H1 (cell line): ENCODE measurements around the gene BMP4. TPM values are rescaled to one million over a fixed set of nuclear protein-coding genes. Genes with fewer than 3 reads are reported as not detected.

Experiments used
- CTCF ChIA-PET: fragments of 300-600 bp; sonication (Branson Sonifier 250); formaldehyde crosslinking; loops from one replicate; lab custom pipeline; 2021; ENCODE audit not compliant: partially characterized antibody; lab: Charles Lee
- POLR2A ChIA-PET: fragments of 300-600 bp; sonication (Branson Sonifier 250); formaldehyde crosslinking; loops from one replicate; lab custom pipeline; 2021; ENCODE audit warnings: inconsistent platforms; ENCODE audit not compliant: partially characterized antibody; lab: Charles Lee
- DNase-seq, 2 experiments: peaks; one replicate each; pipeline versions ENCODE4 v3.0.0 to v3.0.0-alpha.2; 2010 to 2022; ENCODE audit warnings: low spot score in 2 of 2, low read depth in 1 of 2, mixed read lengths in 1 of 2
- FAIRE-seq: peaks from 2 replicates; lab custom pipeline; 2011; peaks lifted over from hg19 to GRCh38; lab: Jason Lieb, UNC
- H2AFZ ChIP-seq: 2 replicates; pipeline ENCODE4 v1.8.1; 2012; ENCODE audit warnings: low read length, inconsistent platforms
- H2AK5ac ChIP-seq: 2 replicates; pipeline ENCODE4 v1.6.1; 2013; ENCODE audit warnings: low read depth, low read length
- H2BK120ac ChIP-seq: replicated peaks from 2 replicates; pipeline ENCODE3; 2013; ENCODE audit warnings: low read depth, low read length, inconsistent platforms
- H2BK12ac ChIP-seq: 2 replicates; pipeline ENCODE4 v1.6.1; 2013; ENCODE audit warnings: low read depth, low read length
- H2BK15ac ChIP-seq: 2 replicates; pipeline ENCODE4 v1.6.1; 2013; ENCODE audit warnings: low read length
- H2BK20ac ChIP-seq: 2 replicates; pipeline ENCODE4 v1.6.1; 2013; ENCODE audit warnings: low read length
- H2BK5ac ChIP-seq: 2 replicates; pipeline ENCODE4 v1.6.1; 2013; ENCODE audit warnings: low read depth, low read length
- H3K14ac ChIP-seq: 2 replicates; pipeline ENCODE4 v1.6.1; 2013; ENCODE audit warnings: inconsistent platforms; ENCODE audit not compliant: insufficient read length
- H3K18ac ChIP-seq: 2 replicates; pipeline ENCODE4 v1.6.1; 2013; ENCODE audit warnings: low read length; ENCODE audit errors: extremely low read depth
- H3K23ac ChIP-seq: 2 replicates; pipeline ENCODE4 v1.6.1; 2013; ENCODE audit warnings: inconsistent platforms; ENCODE audit not compliant: insufficient read length
- H3K23me2 ChIP-seq: 2 replicates; pipeline ENCODE4 v1.6.1; 2013; ENCODE audit warnings: low read depth, low read length
- H3K27ac ChIP-seq: 2 replicates; pipeline ENCODE4 v1.6.1; 2011; ENCODE audit warnings: low read depth, low read length, inconsistent platforms
- H3K27me3 ChIP-seq, 4 experiments: replicated peaks in 1 of 4; 1 replicate in 1 of 4; 2 replicates in 3 of 4; pipeline versions ENCODE4 v1.6.1 to v1.8.1; 2011 to 2013; ENCODE audit warnings: low read length in 3 of 4, mild to moderate bottlenecking in 3 of 4, inconsistent platforms in 2 of 4, mixed read lengths in 2 of 4, moderate library complexity in 1 of 4; ENCODE audit not compliant: control insufficient read depth in 3 of 4, insufficient read depth in 3 of 4; ENCODE audit errors: extremely low read depth in 1 of 4
- H3K36me3 ChIP-seq, 4 experiments: 2 replicates each; pipeline versions ENCODE4 v1.6.1 to v1.8.1; 2011 to 2013; ENCODE audit warnings: mild to moderate bottlenecking in 4 of 4, low read length in 3 of 4, moderate library complexity in 2 of 4, control low read depth in 1 of 4, inconsistent platforms in 1 of 4; ENCODE audit not compliant: insufficient read depth in 4 of 4, control insufficient read depth in 2 of 4
- H3K4ac ChIP-seq: replicated peaks from 2 replicates; pipeline ENCODE3; 2013; ENCODE audit warnings: low read length, low read depth, mixed read lengths, inconsistent platforms; ENCODE audit not compliant: insufficient read length
- H3K4me1 ChIP-seq, 4 experiments: replicated peaks in 1 of 4; 1 replicate in 1 of 4; 2 replicates in 3 of 4; pipeline versions ENCODE4 v1.6.1 to v1.8.1; 2011 to 2013; ENCODE audit warnings: low read length in 3 of 4, inconsistent platforms in 2 of 4, mixed read lengths in 1 of 4; ENCODE audit not compliant: insufficient read depth in 4 of 4, control insufficient read depth in 3 of 4
- H3K4me2 ChIP-seq, 2 experiments: 2 replicates each; pipeline versions ENCODE4 v1.6.1 to v1.8.1; 2011 to 2013; ENCODE audit warnings: low read depth in 2 of 2, low read length in 2 of 2, control low read depth in 1 of 2, inconsistent platforms in 1 of 2, mild to moderate bottlenecking in 1 of 2; ENCODE audit not compliant: insufficient read depth in 1 of 2
- H3K4me3 ChIP-seq, 4 experiments: fragments of 200-600, 300-600 bp in 1 of 4; sonication (generic), shearing (Covaris generic), sonication (Bioruptor Twin) in 1 of 4; 2 replicates each; pipeline versions ENCODE4 v1.5.1 to v1.8.1; 2011 to 2016; ENCODE audit warnings: low read length in 4 of 4, low read depth in 3 of 4, control low read depth in 2 of 4, inconsistent platforms in 2 of 4, mild to moderate bottlenecking in 2 of 4, mixed read lengths in 1 of 4, moderate library complexity in 1 of 4; ENCODE audit not compliant: insufficient read depth in 2 of 4; ENCODE audit errors: extremely low read depth in 1 of 4
- H3K56ac ChIP-seq: replicated peaks from 2 replicates; pipeline ENCODE3; 2013; ENCODE audit warnings: low read depth, mild to moderate bottlenecking, mixed read lengths, low read length, inconsistent platforms; ENCODE audit not compliant: insufficient read length
- H3K79me1 ChIP-seq: 2 replicates; pipeline ENCODE4 v1.6.1; 2013; ENCODE audit warnings: low read depth, low read length, control low read depth
- H3K79me2 ChIP-seq, 2 experiments: 2 replicates each; pipeline versions ENCODE4 v1.6.1 to v1.8.1; 2012 to 2013; ENCODE audit warnings: low read length in 2 of 2, mild to moderate bottlenecking in 2 of 2, inconsistent platforms in 1 of 2; ENCODE audit not compliant: insufficient read depth in 2 of 2, control insufficient read depth in 1 of 2
- H3K9ac ChIP-seq, 4 experiments: replicated peaks in 1 of 4; 1 replicate in 1 of 4; 2 replicates in 3 of 4; pipeline versions ENCODE4 v1.6.1 to v1.8.1; 2011 to 2013; ENCODE audit warnings: low read depth in 3 of 4, low read length in 3 of 4, control low read depth in 2 of 4, mild to moderate bottlenecking in 2 of 4, moderate library complexity in 2 of 4, inconsistent platforms in 1 of 4; ENCODE audit errors: extremely low read depth in 1 of 4
- H3K9me3 ChIP-seq, 2 experiments: 2 replicates each; pipeline versions ENCODE4 v1.6.1 to v1.8.1; 2012 to 2013; ENCODE audit warnings: mild to moderate bottlenecking in 2 of 2, moderate library complexity in 2 of 2, control low read depth in 1 of 2, inconsistent platforms in 1 of 2, low read depth in 1 of 2, low read length in 1 of 2, mixed read lengths in 1 of 2; ENCODE audit not compliant: insufficient read depth in 2 of 2
- H4K20me1 ChIP-seq, 2 experiments: replicated peaks in 1 of 2; 2 replicates each; pipeline versions ENCODE3 to v1.8.1; 2011 to 2013; ENCODE audit warnings: inconsistent platforms in 2 of 2, low read length in 2 of 2, mild to moderate bottlenecking in 1 of 2; ENCODE audit not compliant: insufficient read depth in 2 of 2, control insufficient read depth in 1 of 2
- H4K5ac ChIP-seq: 2 replicates; pipeline ENCODE4 v1.6.1; 2013; ENCODE audit warnings: low read length, low read depth, mixed read lengths, inconsistent platforms; ENCODE audit not compliant: insufficient read length
- H4K8ac ChIP-seq: 2 replicates; pipeline ENCODE4 v1.8.0; 2013; ENCODE audit warnings: mild to moderate bottlenecking, moderate library complexity, low read length, inconsistent platforms; ENCODE audit not compliant: insufficient read depth; ENCODE audit errors: extremely low read depth
- H4K91ac ChIP-seq: replicated peaks from 2 replicates; pipeline ENCODE3; 2013; ENCODE audit warnings: low read length, mixed read lengths, inconsistent platforms; ENCODE audit not compliant: insufficient read length
- EP300 ChIP-seq, 2 experiments: IDR thresholded peaks; 1 replicate in 1 of 2; 2 replicates in 1 of 2; pipeline ENCODE4 v1.6.1; 2011 to 2012; ENCODE audit warnings: low read depth in 2 of 2, low read length in 2 of 2, mild to moderate bottlenecking in 2 of 2, borderline replicate concordance in 1 of 2, inconsistent platforms in 1 of 2, moderate library complexity in 1 of 2
- HDAC2 ChIP-seq, 2 experiments: fragments of 300-600 bp in 1 of 2; sonication (generic) in 1 of 2; IDR thresholded peaks; 2 replicates each; pipeline ENCODE4 v1.6.1; 2011 to 2012; ENCODE audit warnings: low read depth in 2 of 2, low read length in 2 of 2, mild to moderate bottlenecking in 2 of 2, moderate library complexity in 2 of 2, borderline replicate concordance in 1 of 2, inconsistent platforms in 1 of 2
- MAX ChIP-seq: IDR thresholded peaks from 2 replicates; pipeline ENCODE4 v1.6.1; 2012; ENCODE audit warnings: inconsistent platforms
- NANOG ChIP-seq: IDR thresholded peaks from 2 replicates; pipeline ENCODE4 v1.6.1; 2011; ENCODE audit warnings: low read length, low read depth, mild to moderate bottlenecking, inconsistent platforms; ENCODE audit not compliant: insufficient read depth, poor library complexity, severe bottlenecking
- RFX5 ChIP-seq: IDR thresholded peaks from 2 replicates; pipeline ENCODE4 v1.6.1; 2011; ENCODE audit warnings: low read depth, low read length, improper control_type of control experiment, borderline replicate concordance
- SP1 ChIP-seq: IDR thresholded peaks from 2 replicates; pipeline ENCODE4 v1.6.1; 2011; ENCODE audit warnings: low read depth, low read length
- WGBS, 2 experiments: shearing (Covaris generic) in 1 of 2; methylation state at CpG; one replicate each; pipeline versions ENCODE4 v1.1.6 to v1.1.7; 2013 to 2015; ENCODE audit warnings: low lambda C conversion rate in 2 of 2, mixed read lengths in 2 of 2, inconsistent platforms in 1 of 2, low coverage in 1 of 2, missing lambda C conversion rate in 1 of 2; ENCODE audit not compliant: insufficient replicate concordance in 2 of 2, insufficient coverage in 1 of 2, insufficient read length in 1 of 2; ENCODE audit errors: extremely low coverage in 1 of 2, missing lambda C conversion rate in 1 of 2; 5-methylcytosine and 5-hydroxymethylcytosine counted together
- polyA plus RNA-seq, 7 experiments: library from polyadenylated mRNA; depleted of rRNA in 3 of 7; stranded (reverse) in 5 of 7; unstranded in 2 of 7; fragments of >200 nt in 5 of 7; fragments of 200-250 nt in 2 of 7; gene quantifications; 1 replicate in 5 of 7; 2 replicates in 1 of 7; 4 replicates in 1 of 7; pipeline versions ENCODE4 v1.2.1 to v1.2.3, GENCODE V29; 2011 to 2013; ENCODE audit warnings: missing spikeins in 2 of 7, mixed read lengths in 2 of 7
- total RNA-seq: library from RNA; stranded (reverse); fragmentation: NEBNext Ultra II Directional; extraction: Animal tissue kit (Norgen Biotek cat#: 25700); gene quantifications from 2 replicates; pipeline ENCODE4 v1.2.1, GENCODE V29; 2021

BMP4 gene
- total and polyA plus RNA-seq, 2 of the 8 experiments (the other 6 are each of a cell fraction or from before 2014, with no cell fraction given) = 2.3 to 5.4 TPM

- Histone ChIP-seq H3K4me3 (peak overlapping the region in 1 of 4 experiments; percentile 26; a peak in 1 of 8 replicates), H4K8ac (no peak overlapping the region), H2BK5ac (no peak overlapping the region), H3K23ac (no peak overlapping the region), H3K56ac (no peak overlapping the region), H3K9me3 (peaks cover 22 to 24% of the 10 kb centered on the region in 2 experiments), H3K14ac (no peak overlapping the region), H3K79me1 (no peaks in the 10 kb centered on the region), H3K36me3 (peaks cover 0 to 9% (median 2%) of the 10 kb centered on the region in 4 experiments; a peak in 2 of 8 replicates), H2AK5ac (no peak overlapping the region), H4K91ac (no peak overlapping the region), H3K4me2 (peak overlapping the region; percentile 16 to 38; a peak in 3 of 4 replicates), H2BK15ac (no peak overlapping the region), H2BK12ac (no peak overlapping the region), H3K79me2 (no peaks in the 10 kb centered on the region), H3K18ac (no peak overlapping the region), H3K9ac (no peak overlapping the region), H4K20me1 (no peaks in the 10 kb centered on the region), H3K23me2 (no peaks in the 10 kb centered on the region), H3K4me1 (peaks cover 6 to 31% (median 25%) of the 10 kb centered on the region in 4 experiments; a peak in 5 of 7 replicates), H3K4ac (no peak overlapping the region), H2AFZ (no peak overlapping the region), H4K5ac (peak overlapping the region; percentile 16), H3K27me3 (peaks cover 0 to 10% (median 4%) of the 10 kb centered on the region in 4 experiments; a peak in 4 of 7 replicates), H2BK120ac (no peak overlapping the region), H2BK20ac (no peak overlapping the region), H3K27ac (no peak overlapping the region)
- DNase-seq = peak in 1 of 2 experiments; percentile 27
- ChIA-PET POLR2A (interaction anchor here (1.7 kb wide), 1 partner anchor 26 kb away, joined by 4 read pairs; the partner anchor contains the start of gene BMP4), CTCF (interaction anchor here (0.6 to 2.6 kb wide), 7 partner anchors 10 to 240 kb away, joined by 3 to 9 read pairs (median 3); no protein-coding TSS in a partner anchor)
- peak; percentile 72 for FAIRE-seq
- WGBS, 2 experiments = 2% methylated on average over 2 of the region's 2 CpGs; no CpG with 5 or more reads in 1 of the 2 experiments
- peak; percentile 54; the same call in 1 of the 2 replicates for TF ChIP-seq SP1
- no peak for TF ChIP-seq RFX5
- no peak for TF ChIP-seq MAX
- peak; percentile 86 for TF ChIP-seq NANOG
- TF ChIP-seq HDAC2 (IDR thresholded peaks at IDR 0.05; ENCODE audit: borderline replicate concordance in 1 of 2, low read depth in 2 of 2, low read length in 2 of 2) = peak in 1 of 2 experiments; percentile 69; a peak in 1 of 4 replicates
- 0 out of 3 replicates have a peak, but pooled peaks of 1 of the 2 experiments have one; percentile 29 for TF ChIP-seq EP300 (IDR thresholded peaks at IDR 0.05; ENCODE audit: borderline replicate concordance in 1 of 2, low read depth in 2 of 2, low read length in 2 of 2)
Measured at GRCh38 chr14:53982546-53982945, 25.9 kb upstream of the BMP4 start.
